Endometrial microvascular endothelial cells (primary cell): ENCODE data around the gene PDZD2. TPM values are rescaled to one million over a fixed set of nuclear protein-coding genes. Genes with fewer than 3 reads are reported as not detected.

Experiments used
- in situ Hi-C: cut with HindIII; loops from 2 replicates; pipeline ENCODE4 v1.10.0; 2017; ENCODE audit warnings: low sequenced_read_pairs, low pct_unique_long_range_greater_than_20kb; ENCODE audit errors: inconsistent ontology term
- total RNA-seq: library from RNA; depleted of rRNA; stranded (reverse); fragments of >200 nt; gene quantifications from one replicate; pipeline ENCODE4 v1.2.3, GENCODE V29; 2015; ENCODE audit errors: inconsistent ontology term

Gene PDZD2
- total RNA-seq, 1 donor from 2014 or later, result 5.4 TPM

GRCh38 chr5:31833710-31834109 is 194.8 kb downstream of the PDZD2 start:
- in situ Hi-C loops, result no loop called here

GRCh38 chr5:31844622-31845345 is 205.9 kb downstream of the PDZD2 start:
- in situ Hi-C loops, result no loop called here

- in situ Hi-C loops, result no loop called here
Measured at GRCh38 chr5:31845361-31845760, 206.4 kb downstream of the PDZD2 start.

- in situ Hi-C loops, result no loop called here
Measured at GRCh38 chr5:31846934-31847333, 208.0 kb downstream of the PDZD2 start.

- in situ Hi-C loops, result no loop called here
Measured at GRCh38 chr5:31847354-31847753, 208.4 kb downstream of the PDZD2 start.

- in situ Hi-C loops, result no loop called here
Measured at GRCh38 chr5:31850981-31851689, 212.2 kb downstream of the PDZD2 start.

GRCh38 chr5:31853398-31854135 is 214.6 kb downstream of the PDZD2 start:
- in situ Hi-C loops, result no loop called here

GRCh38 chr5:31854181-31855133 is 215.5 kb downstream of the PDZD2 start:
- in situ Hi-C loops, result no loop called here

GRCh38 chr5:31855134-31856040 is 216.5 kb downstream of the PDZD2 start:
- in situ Hi-C loops, result no loop called here

GRCh38 chr5:31859096-31859495 is 220.2 kb downstream of the PDZD2 start:
- in situ Hi-C loops, result no loop called here

- in situ Hi-C loops, result no loop called here
Measured at GRCh38 chr5:31860278-31860677, 221.3 kb downstream of the PDZD2 start.

GRCh38 chr5:31860726-31861433 is 221.9 kb downstream of the PDZD2 start:
- in situ Hi-C loops, result no loop called here

GRCh38 chr5:31861601-31862000 is 222.7 kb downstream of the PDZD2 start:
- in situ Hi-C loops, result no loop called here

GRCh38 chr5:31863991-31864411 is 225.1 kb downstream of the PDZD2 start:
- in situ Hi-C loops, result no loop called here

GRCh38 chr5:31866166-31866565 is 227.2 kb downstream of the PDZD2 start:
- in situ Hi-C loops, result no loop called here

GRCh38 chr5:31867219-31867618 is 228.3 kb downstream of the PDZD2 start:
- in situ Hi-C loops, result no loop called here

GRCh38 chr5:31880449-31880848 is 241.5 kb downstream of the PDZD2 start:
- in situ Hi-C loops, result no loop called here
